RWPE2 (cell line): ENCODE measurements around the gene DNM2.

Source experiments
- ATAC-seq: fragments of 200-7000 bp; cut with Tn5 transposase; 3 replicates; pipeline ENCODE4 v1.9.1; 2021; ENCODE audit warnings: low read depth
- DNase-seq: peaks from one replicate; pipeline ENCODE4 v3.0.0-alpha.2; 2020; ENCODE audit warnings: low spot score
- H3K27ac ChIP-seq: fragments of 450-650 bp; 2 replicates; pipeline ENCODE4 v1.5.1; 2017; ENCODE audit warnings: mild to moderate bottlenecking; ENCODE audit not compliant: poor library complexity, severe bottlenecking
- H3K27me3 ChIP-seq: fragments of 250-450 bp; sonication (Bioruptor Pico); 2 replicates; pipeline ENCODE4 v1.5.1; 2021; ENCODE audit warnings: mild to moderate bottlenecking, moderate library complexity; ENCODE audit not compliant: insufficient read depth, poor library complexity, severe bottlenecking
- H3K36me3 ChIP-seq: fragments of 250-450 bp; sonication (Bioruptor Pico); 2 replicates; pipeline ENCODE4 v1.5.1; 2020; ENCODE audit warnings: low read depth, mild to moderate bottlenecking, moderate library complexity
- H3K4me1 ChIP-seq: fragments of 250-450 bp; sonication (Bioruptor Pico); 2 replicates; pipeline ENCODE4 v1.5.1; 2021; ENCODE audit warnings: mild to moderate bottlenecking, moderate library complexity; ENCODE audit not compliant: insufficient read depth, poor library complexity, severe bottlenecking
- H3K4me3 ChIP-seq: fragments of 250-450 bp; sonication (Bioruptor Pico); 2 replicates; pipeline ENCODE4 v1.5.1; 2021; ENCODE audit warnings: mild to moderate bottlenecking, moderate library complexity; ENCODE audit not compliant: severe bottlenecking
- H3K9me3 ChIP-seq: fragments of 250-450 bp; sonication (Bioruptor Pico); 2 replicates; pipeline ENCODE4 v1.5.1; 2021; ENCODE audit warnings: mild to moderate bottlenecking, moderate library complexity; ENCODE audit not compliant: severe bottlenecking
- TF ChIP-seq, protein P1 (sequence below): fragments of 450-650 bp; IDR thresholded peaks from one replicate; pipeline ENCODE4 v1.5.1; 2017; ENCODE audit warnings: mild to moderate bottlenecking, moderate library complexity; ENCODE audit not compliant: poor library complexity, severe bottlenecking

Gene DNM2

DNA sequence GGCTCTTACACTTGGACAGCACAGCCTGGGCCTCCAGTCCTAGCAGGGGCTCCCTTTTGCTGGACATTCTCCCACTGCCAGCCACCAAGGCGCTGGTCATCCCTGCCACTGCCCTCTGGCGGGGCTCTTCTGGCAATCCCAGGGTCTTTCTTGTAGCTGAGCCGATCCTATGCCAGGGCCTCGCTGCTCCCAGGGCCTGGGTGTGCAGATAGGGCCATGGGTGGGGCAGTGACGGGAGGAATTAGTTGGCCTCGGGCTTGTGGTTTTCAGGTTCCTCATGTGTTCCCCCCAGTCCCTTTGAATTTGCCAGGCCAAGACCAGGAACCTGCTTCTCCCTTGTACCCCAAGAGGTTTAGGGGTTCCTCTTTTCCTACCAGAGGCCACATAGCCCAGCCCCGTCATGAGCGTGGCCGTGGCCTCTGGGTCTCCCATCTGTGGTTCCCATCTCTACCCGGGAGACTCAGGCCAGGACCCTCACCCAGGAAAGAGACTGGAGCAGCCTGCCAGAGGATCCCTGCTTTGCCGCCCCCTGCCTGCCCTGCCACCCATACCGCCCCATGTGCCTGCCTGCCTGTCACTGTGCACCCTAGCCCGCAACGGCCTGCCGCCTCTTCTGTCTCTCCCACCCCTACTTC, 91.9 kb downstream of the DNM2 start:
- peak overlapping the region; percentile 34 for H3K27ac ChIP-seq
- no peaks in the 10 kb centered on the region for H3K27me3 ChIP-seq
- H3K4me1 ChIP-seq, result no peaks in the 10 kb centered on the region
- DNase-seq (no peak), ATAC-seq (no peak)
- H3K36me3 ChIP-seq, result peaks cover 56% of the 10 kb centered on the region
- TF ChIP-seq, protein P1, sequence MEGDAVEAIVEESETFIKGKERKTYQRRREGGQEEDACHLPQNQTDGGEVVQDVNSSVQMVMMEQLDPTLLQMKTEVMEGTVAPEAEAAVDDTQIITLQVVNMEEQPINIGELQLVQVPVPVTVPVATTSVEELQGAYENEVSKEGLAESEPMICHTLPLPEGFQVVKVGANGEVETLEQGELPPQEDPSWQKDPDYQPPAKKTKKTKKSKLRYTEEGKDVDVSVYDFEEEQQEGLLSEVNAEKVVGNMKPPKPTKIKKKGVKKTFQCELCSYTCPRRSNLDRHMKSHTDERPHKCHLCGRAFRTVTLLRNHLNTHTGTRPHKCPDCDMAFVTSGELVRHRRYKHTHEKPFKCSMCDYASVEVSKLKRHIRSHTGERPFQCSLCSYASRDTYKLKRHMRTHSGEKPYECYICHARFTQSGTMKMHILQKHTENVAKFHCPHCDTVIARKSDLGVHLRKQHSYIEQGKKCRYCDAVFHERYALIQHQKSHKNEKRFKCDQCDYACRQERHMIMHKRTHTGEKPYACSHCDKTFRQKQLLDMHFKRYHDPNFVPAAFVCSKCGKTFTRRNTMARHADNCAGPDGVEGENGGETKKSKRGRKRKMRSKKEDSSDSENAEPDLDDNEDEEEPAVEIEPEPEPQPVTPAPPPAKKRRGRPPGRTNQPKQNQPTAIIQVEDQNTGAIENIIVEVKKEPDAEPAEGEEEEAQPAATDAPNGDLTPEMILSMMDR, result no peak
- H3K4me3 ChIP-seq, result no peak overlapping the region
- no peaks in the 10 kb centered on the region for H3K9me3 ChIP-seq

DNA sequence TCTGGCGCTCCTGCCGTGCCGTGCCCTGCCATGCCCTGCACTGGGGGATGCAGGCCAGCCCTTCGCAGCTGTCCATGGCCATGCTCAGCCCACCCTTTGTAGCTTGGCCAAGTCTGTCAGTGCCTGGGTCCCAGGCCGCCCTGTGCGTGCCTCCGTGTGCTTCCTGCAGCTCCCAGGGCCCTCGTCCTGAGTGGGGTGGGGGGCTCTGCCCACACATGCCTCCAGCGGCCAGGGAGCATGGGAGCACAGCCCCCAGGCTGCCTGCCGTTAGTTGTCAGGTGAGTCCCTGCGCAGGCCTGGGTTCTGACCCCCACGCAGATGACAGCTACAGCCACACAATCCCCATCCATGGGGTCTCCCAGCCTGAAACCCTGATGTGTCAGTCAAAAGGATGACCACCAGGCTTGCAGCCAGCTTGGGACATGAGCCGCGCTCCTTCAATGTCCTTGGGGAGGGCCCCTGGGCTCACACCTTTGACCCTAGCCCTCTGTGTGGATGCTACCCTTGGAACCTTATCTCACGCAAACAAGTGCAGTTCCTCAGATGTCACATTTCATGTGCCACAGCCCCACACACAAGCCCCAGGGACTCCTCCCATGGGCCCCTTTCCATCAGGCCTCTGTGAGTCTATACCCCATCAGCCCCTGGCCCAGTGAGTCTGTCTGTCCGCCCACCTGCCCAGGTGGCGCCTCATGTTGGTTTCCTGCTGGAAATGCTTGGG, 93.7 kb downstream of the DNM2 start:
- TF ChIP-seq, protein P1, result no peak
- H3K36me3 ChIP-seq, result peaks cover 45% of the 10 kb centered on the region
- H3K27me3 ChIP-seq, result no peaks in the 10 kb centered on the region
- no peak overlapping the region for H3K27ac ChIP-seq
- no peak for DNase-seq
- no peaks in the 10 kb centered on the region for H3K9me3 ChIP-seq
- no peak for ATAC-seq
- no peak overlapping the region for H3K4me3 ChIP-seq
- H3K4me1 ChIP-seq, result no peaks in the 10 kb centered on the region

DNA sequence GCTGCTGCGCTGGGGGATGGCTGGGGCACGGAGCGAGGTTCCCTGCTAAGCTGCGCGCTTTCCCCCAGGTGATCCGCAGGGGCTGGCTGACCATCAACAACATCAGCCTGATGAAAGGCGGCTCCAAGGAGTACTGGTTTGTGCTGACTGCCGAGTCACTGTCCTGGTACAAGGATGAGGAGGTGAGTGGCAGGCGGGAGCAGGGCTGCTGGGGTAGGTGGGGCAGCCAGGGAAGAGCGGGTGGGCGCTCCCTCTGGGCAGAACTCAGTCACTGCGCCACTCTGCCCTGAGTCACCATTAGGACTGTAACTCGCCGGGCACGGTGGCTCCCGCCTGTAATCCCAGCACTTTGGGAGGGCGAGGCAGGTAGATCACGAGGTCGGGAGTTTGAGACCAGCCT, 94.3 kb downstream of the DNM2 start:
- TF ChIP-seq, protein P1, result no peak
- no peak overlapping the region for H3K27ac ChIP-seq
- H3K27me3 ChIP-seq, result no peaks in the 10 kb centered on the region
- ATAC-seq (no peak), DNase-seq (no peak)
- H3K4me3 ChIP-seq, result no peak overlapping the region
- H3K9me3 ChIP-seq, result no peaks in the 10 kb centered on the region
- H3K4me1 ChIP-seq, result no peaks in the 10 kb centered on the region
- H3K36me3 ChIP-seq, result peaks cover 45% of the 10 kb centered on the region

DNA sequence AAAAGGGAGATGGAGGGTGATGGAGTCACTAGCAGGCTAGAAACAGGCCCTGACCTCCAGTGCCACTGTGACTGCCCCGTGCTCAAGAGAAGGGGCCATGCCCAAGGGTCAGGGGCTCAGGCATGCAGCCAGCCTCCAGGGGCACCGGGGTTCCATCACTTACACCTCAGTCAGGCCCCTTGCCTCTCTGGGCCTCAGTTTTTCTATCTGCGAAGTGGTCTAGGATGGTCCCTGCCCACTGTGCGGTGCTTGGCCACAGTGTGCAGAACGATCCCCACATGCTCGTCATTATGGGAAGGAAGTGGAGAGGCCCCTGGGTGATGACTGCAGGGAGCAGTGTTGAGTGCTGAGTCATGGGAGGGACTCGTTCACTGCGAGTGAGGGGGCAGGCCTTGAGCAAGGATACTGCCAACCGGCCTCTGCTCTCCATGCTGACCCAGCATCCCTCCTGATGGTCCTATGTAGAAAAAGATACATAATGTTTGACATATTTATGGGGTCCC, 95.1 kb downstream of the DNM2 start:
- H3K4me3 ChIP-seq, result no peak overlapping the region
- H3K36me3 ChIP-seq, result peaks cover 45% of the 10 kb centered on the region
- TF ChIP-seq, protein P1, result no peak
- DNase-seq (no peak), ATAC-seq (peak; percentile 63)
- no peaks in the 10 kb centered on the region for H3K4me1 ChIP-seq
- no peaks in the 10 kb centered on the region for H3K9me3 ChIP-seq
- no peaks in the 10 kb centered on the region for H3K27me3 ChIP-seq
- no peak overlapping the region for H3K27ac ChIP-seq

DNA sequence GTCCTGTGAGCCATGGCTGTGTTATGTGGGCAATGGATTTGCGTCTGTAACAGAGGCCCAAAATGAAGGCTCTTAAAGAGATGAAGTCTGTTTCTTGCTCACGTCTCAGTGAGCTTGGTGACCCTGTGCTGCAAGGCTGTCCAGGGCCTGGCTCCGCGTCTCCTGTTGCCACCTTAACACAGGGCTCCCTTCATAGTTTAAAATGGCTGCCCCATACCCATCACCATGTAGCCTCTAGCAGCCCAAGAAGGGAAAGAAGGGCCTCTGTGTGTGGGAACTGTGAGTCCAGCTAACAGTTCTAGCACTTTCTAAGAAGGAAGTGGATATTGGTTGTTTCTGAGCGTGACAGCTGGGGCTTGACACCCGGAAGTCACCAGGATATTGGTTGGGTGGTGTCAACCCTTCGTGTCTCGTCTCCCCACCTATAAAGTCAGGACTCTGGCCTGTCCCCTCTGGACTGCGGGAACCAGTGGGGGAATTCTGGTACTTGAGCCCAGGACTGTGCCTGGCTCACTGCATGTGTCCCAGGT, 97.2 kb downstream of the DNM2 start:
- Histone ChIP-seq H3K4me1 (no peaks in the 10 kb centered on the region), H3K36me3 (peaks cover 45% of the 10 kb centered on the region), H3K27me3 (no peaks in the 10 kb centered on the region), H3K27ac (no peak overlapping the region), H3K9me3 (no peaks in the 10 kb centered on the region), H3K4me3 (no peak overlapping the region)
- DNase-seq (no peak), ATAC-seq (no peak)
- TF ChIP-seq, protein P1, result no peak
